Choroid plexus epithelial cell (primary cell): ENCODE measurements around the gene PRRG2.

ENCODE experiments used
- DNase-seq: peaks from one replicate; pipeline ENCODE4 v3.0.0-alpha.2; 2010; ENCODE audit warnings: low read depth
- H3K4me3 ChIP-seq: 2 replicates; pipeline ENCODE4 v1.5.1; 2011; ENCODE audit warnings: low read depth, mild to moderate bottlenecking, control low read depth, low read length, moderate library complexity
- TF ChIP-seq, protein P1 (sequence below): conservative IDR thresholded peaks from 2 replicates; pipeline ENCODE4 v1.5.1; 2011; ENCODE audit warnings: low read depth, mild to moderate bottlenecking, control low read depth, inconsistent platforms, low read length, moderate library complexity

PRRG2 gene

DNA sequence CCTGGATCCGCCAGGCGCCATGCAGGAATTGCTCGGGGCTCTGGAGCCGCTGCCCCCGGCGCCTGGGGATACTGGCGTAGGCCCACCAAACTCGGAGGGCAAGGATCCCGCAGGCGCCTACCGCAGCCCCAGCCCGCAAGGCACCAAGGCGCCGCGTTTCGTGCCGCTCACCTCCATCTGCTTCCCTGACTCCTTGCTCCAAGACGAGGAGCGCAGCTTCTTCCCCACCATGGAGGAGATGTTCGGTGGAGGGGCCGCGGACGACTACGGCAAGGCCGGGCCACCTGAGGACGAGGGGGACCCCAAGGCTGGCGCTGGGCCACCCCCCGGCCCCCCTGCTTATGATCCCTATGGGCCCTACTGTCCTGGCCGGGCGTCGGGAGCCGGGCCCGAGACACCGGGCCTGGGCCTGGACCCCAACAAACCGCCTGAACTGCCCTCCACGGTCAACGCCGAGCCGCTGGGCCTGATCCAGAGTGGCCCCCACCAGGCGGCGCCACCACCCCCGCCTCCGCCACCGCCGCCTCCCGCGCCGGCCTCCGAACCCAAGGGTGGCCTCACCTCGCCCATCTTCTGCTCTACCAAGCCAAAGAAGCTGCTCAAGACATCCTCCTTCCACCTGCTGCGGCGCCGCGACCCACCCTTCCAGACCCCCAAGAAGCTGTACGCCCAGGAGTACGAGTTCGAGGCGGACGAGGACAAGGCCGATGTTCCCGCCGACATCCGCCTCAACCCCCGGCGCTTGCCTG lies 16.0 kb downstream of the PRRG2 start:
- H3K4me3 ChIP-seq: no peak overlapping the region
- TF ChIP-seq, protein P1, sequence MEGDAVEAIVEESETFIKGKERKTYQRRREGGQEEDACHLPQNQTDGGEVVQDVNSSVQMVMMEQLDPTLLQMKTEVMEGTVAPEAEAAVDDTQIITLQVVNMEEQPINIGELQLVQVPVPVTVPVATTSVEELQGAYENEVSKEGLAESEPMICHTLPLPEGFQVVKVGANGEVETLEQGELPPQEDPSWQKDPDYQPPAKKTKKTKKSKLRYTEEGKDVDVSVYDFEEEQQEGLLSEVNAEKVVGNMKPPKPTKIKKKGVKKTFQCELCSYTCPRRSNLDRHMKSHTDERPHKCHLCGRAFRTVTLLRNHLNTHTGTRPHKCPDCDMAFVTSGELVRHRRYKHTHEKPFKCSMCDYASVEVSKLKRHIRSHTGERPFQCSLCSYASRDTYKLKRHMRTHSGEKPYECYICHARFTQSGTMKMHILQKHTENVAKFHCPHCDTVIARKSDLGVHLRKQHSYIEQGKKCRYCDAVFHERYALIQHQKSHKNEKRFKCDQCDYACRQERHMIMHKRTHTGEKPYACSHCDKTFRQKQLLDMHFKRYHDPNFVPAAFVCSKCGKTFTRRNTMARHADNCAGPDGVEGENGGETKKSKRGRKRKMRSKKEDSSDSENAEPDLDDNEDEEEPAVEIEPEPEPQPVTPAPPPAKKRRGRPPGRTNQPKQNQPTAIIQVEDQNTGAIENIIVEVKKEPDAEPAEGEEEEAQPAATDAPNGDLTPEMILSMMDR: no peak
- DNase-seq: no peak

DNA sequence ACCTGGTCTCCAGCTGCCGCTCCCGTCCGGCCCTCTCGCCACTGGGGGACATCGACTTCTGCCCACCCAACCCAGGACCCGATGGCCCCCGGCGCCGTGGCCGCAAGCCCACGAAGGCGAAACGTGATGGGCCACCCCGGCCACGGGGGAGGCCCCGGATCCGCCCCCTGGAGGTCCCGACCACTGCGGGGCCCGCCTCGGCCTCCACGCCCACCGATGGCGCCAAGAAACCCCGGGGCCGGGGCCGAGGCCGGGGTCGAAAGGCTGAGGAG lies 16.5 kb downstream of the PRRG2 start:
- DNase-seq: no peak
- no peak overlapping the region for H3K4me3 ChIP-seq
- TF ChIP-seq, protein P1: no peak

DNA sequence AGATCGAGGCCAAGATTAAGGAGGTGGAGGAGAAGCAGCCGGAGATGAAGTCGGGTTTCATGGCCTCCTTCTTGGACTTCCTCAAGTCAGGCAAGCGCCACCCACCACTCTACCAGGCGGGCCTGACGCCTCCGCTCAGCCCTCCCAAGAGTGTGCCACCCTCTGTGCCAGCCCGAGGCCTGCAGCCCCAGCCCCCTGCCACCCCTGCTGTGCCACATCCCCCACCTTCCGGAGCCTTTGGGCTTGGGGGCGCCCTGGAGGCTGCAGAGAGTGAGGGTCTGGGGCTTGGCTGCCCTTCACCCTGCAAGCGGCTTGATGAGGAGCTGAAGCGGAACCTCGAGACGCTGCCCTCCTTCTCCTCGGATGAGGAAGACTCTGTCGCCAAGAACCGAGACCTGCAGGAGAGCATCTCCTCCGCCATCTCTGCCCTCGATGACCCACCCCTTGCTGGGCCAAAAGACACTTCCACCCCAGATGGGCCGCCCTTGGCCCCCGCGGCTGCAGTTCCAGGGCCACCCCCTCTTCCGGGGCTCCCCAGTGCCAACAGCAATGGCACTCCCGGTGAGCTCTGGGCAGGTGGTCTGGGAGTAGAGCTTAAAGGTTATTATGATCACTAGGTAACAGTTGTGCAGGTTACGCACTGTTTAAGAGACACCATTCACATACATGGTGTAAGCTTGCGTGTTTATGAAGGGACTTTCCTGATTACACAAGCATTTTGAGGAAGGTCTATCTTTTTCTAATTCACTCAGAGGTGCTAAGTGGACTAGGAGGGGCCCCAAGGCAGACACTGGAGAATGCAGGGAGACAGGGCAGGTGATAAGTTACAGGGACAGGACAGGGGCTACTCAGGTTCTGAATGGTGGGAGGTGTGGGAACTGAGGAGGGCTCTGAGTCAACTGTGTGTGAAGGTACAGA lies 18.5 kb downstream of the PRRG2 start:
- DNase-seq: no peak
- TF ChIP-seq, protein P1: no peak
- H3K4me3 ChIP-seq: no peak overlapping the region

DNA sequence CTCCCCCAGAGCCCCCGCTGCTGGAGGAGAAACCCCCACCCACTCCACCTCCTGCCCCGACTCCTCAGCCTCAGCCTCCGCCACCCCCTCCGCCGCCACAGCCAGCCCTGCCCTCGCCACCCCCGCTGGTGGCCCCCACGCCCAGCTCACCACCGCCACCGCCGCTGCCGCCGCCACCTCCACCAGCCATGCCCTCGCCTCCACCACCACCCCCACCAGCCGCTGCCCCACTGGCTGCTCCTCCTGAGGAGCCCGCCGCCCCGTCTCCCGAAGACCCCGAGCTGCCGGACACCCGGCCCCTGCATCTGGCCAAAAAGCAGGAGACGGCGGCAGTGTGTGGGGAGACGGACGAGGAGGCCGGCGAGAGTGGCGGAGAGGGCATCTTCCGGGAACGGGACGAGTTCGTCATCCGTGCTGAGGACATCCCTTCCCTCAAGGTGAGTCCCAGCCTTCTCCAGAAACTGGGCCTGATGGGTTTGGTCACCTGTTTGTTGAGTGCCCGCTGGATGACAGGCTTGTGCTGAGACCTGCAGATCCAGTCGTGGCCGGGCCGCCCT lies 20.4 kb downstream of the PRRG2 start:
- TF ChIP-seq, protein P1: no peak
- H3K4me3 ChIP-seq: no peak overlapping the region
- DNase-seq: no peak

DNA sequence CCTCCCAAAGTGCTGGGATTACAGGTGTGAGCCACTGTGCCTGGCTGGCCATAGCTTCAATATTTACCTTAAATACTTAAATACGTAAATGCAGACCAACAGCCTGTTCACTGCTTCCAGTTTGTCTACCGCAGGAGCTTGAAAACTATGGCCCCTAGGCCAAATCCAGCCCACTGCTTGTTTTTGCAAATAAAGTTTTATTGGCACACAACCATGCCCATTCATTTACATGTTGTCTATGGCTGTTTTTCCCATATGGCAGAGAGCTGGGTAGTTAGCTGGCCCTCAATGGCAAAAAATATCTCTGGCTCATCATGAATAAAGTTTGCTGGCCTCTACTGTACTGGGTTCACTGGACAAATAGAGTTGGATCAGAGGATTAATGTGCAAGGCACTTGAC lies 21.7 kb downstream of the PRRG2 start:
- DNase-seq: no peak
- H3K4me3 ChIP-seq: no peak overlapping the region
- TF ChIP-seq, protein P1: no peak

DNA sequence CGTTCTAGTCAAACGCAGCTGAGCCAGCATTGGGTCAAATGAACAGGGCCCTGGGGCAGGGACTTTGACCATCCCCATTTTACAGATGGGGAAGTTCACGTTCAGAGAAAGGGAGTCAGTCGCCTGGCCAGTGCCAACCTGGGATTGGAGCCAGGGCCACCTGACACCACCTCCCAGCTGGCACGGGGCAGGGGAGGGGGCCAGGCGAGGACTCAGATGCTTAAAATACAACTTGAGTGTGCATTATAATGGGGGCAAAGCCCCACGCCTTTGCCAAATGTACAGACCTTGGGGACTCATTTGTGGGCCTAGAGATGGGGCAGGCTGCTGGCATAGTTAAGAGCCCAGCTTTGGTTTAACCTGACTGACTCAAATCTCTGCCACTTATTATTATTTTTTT lies 24.5 kb downstream of the PRRG2 start:
- no peak overlapping the region for H3K4me3 ChIP-seq
- no peak for DNase-seq
- TF ChIP-seq, protein P1: no peak
